K562 (cell line): ENCODE data around the gene IGSF23. TPM values are rescaled to one million over a fixed set of nuclear protein-coding genes. Genes with fewer than 3 reads are reported as not detected.

Experiments used
- CHD2 ChIP-seq: IDR thresholded peaks from 2 replicates; pipeline ENCODE4 v1.6.1; 2011; ENCODE audit warnings: low read depth, low read length
- FOXK1 ChIP-seq: sonication (generic); formaldehyde crosslinking; IDR thresholded peaks from 2 replicates; pipeline ENCODE4 v1.8.0; 2022; ENCODE audit warnings: missing genetic modification reagents, mild to moderate bottlenecking, borderline replicate concordance
- HNRNPK ChIP-seq: fragments of 200-400 bp; formaldehyde crosslinking; IDR thresholded peaks from one replicate; pipeline ENCODE4 v1.6.1; 2018; ENCODE audit warnings: mild to moderate bottlenecking, low read depth, low read length; ENCODE audit not compliant: poor library complexity, severe bottlenecking
- MYC ChIP-seq, 2 experiments: fragments of 250-450 bp in 1 of 2; sonication (Bioruptor Pico) in 1 of 2; IDR thresholded peaks; 2 replicates each; pipeline versions ENCODE4 v1.5.1 to v1.6.1; 2012 to 2021; ENCODE audit warnings: low read depth in 2 of 2, borderline replicate concordance in 1 of 2, improper control_type of control experiment in 1 of 2, low read length in 1 of 2, mild to moderate bottlenecking in 1 of 2, moderate library complexity in 1 of 2
- PCBP2 ChIP-seq: fragments of 200-400 bp; formaldehyde crosslinking; IDR thresholded peaks from 2 replicates; pipeline ENCODE4 v1.6.1; 2018; ENCODE audit warnings: low read length, low read depth, mild to moderate bottlenecking, moderate library complexity; ENCODE audit not compliant: poor library complexity, severe bottlenecking
- RAD21 ChIP-seq, 2 experiments: fragments of 250-450 bp in 1 of 2; fragments of 450-650 bp in 1 of 2; sonication (Bioruptor Pico) in 1 of 2; formaldehyde crosslinking in 1 of 2; IDR thresholded peaks in 1 of 2; conservative IDR thresholded peaks in 1 of 2; 2 replicates each; pipeline versions ENCODE4 v1.4.0 to v1.8.0; 2020 to 2022; ENCODE audit warnings: mild to moderate bottlenecking in 2 of 2, moderate library complexity in 1 of 2
- RBBP5 ChIP-seq: fragments of 200-600 bp; sonication (generic); IDR thresholded peaks from 2 replicates; pipeline ENCODE4 v1.6.1; 2012; ENCODE audit warnings: borderline replicate concordance, mild to moderate bottlenecking, low read length, control low read depth, inconsistent platforms; ENCODE audit not compliant: insufficient read depth, poor library complexity, severe bottlenecking
- RBM15 ChIP-seq: fragments of 200-400 bp; formaldehyde crosslinking; IDR thresholded peaks from 2 replicates; pipeline ENCODE4 v1.6.1; 2018; ENCODE audit warnings: mild to moderate bottlenecking, low read length, moderate library complexity; ENCODE audit not compliant: insufficient read depth
- RFX7 ChIP-seq: fragments of 250-450 bp; sonication (Bioruptor Pico); IDR thresholded peaks from 2 replicates; pipeline ENCODE4 v1.5.1; 2021; ENCODE audit warnings: mild to moderate bottlenecking
- SMARCA5 ChIP-seq: fragments of 450-650 bp; IDR thresholded peaks from 2 replicates; pipeline ENCODE4 v1.6.1; 2016
- SMARCC2 ChIP-seq: fragments of 450-650 bp; IDR thresholded peaks from 2 replicates; pipeline ENCODE4 v1.6.1; 2017; ENCODE audit warnings: antibody characterized with exemption, moderate library complexity, mild to moderate bottlenecking, low read depth
- SMC3 ChIP-seq: conservative IDR thresholded peaks from 2 replicates; pipeline ENCODE4 v1.6.1; 2011; ENCODE audit warnings: low read depth, low read length, improper control_type of control experiment; ENCODE audit not compliant: insufficient read depth
- ZNF584 ChIP-seq: fragments of 200-800 bp; sonication (Bioruptor generic); IDR thresholded peaks from 2 replicates; pipeline ENCODE4 v1.6.1; 2016; ENCODE audit warnings: low read depth, mild to moderate bottlenecking, missing genetic modification characterization, missing compliant biosample characterization
- polyA plus RNA-seq, 8 experiments: library from polyadenylated mRNA; depleted of rRNA in 4 of 8; stranded (reverse) in 5 of 8; unstranded in 3 of 8; fragments of >200 nt; fragmentation: Nextera tagmentation in 2 of 8; fragmentation: Illumina TruSeq in 1 of 8; extraction: Ambion mirVana in 2 of 8; extraction: Trizol in 1 of 8; gene quantifications; 2 replicates each; pipeline versions ENCODE4 v1.2.1 to v1.2.3, GENCODE V29; 2011 to 2014; ENCODE audit warnings: inconsistent platforms in 1 of 8, missing spikeins in 1 of 8
- total RNA-seq, 7 experiments: library from RNA; depleted of rRNA in 6 of 7; stranded (reverse); fragments of >200 nt in 6 of 7; fragmentation: Illumina TruSeq in 2 of 7; extraction: Trizol in 2 of 7; gene quantifications; 2 replicates each; pipeline versions ENCODE4 v1.2.1 to v1.2.3, GENCODE V29; 2011 to 2021; ENCODE audit warnings: low replicate concordance in 1 of 7
- TF ChIP-seq, protein P1 (sequence below): fragments of 200-800 bp; sonication (Bioruptor generic); IDR thresholded peaks from 2 replicates; pipeline ENCODE4 v1.6.1; 2016; ENCODE audit warnings: missing genetic modification characterization, missing compliant biosample characterization
- TF ChIP-seq, protein P2 (sequence below): fragments of 250-450 bp; sonication (Bioruptor Pico); IDR thresholded peaks from 2 replicates; pipeline ENCODE4 v1.9.0; 2021; ENCODE audit warnings: mild to moderate bottlenecking
- TF ChIP-seq, protein P3 (sequence below), 2 experiments: fragments of 450-650 bp; conservative IDR thresholded peaks; 2 replicates each; pipeline ENCODE4 v1.6.1; 2017; ENCODE audit warnings: mild to moderate bottlenecking in 2 of 2, moderate library complexity in 2 of 2
- TF ChIP-seq, protein P4 (sequence below), 3 experiments: IDR thresholded peaks in 2 of 3; conservative IDR thresholded peaks in 1 of 3; 2 replicates each; pipeline ENCODE4 v1.5.1; 2011 to 2012; ENCODE audit warnings: low read length in 3 of 3, mild to moderate bottlenecking in 3 of 3, control low read depth in 2 of 3, improper control_type of control experiment in 1 of 3, inconsistent platforms in 1 of 3, low read depth in 1 of 3, mixed read lengths in 1 of 3, moderate library complexity in 1 of 3; ENCODE audit not compliant: insufficient read depth in 2 of 3

Gene IGSF23
- total and polyA plus RNA-seq, 9 of the 15 experiments (the other 6 are each of a cell fraction or from before 2014, with no cell fraction given), result not detected

DNA sequence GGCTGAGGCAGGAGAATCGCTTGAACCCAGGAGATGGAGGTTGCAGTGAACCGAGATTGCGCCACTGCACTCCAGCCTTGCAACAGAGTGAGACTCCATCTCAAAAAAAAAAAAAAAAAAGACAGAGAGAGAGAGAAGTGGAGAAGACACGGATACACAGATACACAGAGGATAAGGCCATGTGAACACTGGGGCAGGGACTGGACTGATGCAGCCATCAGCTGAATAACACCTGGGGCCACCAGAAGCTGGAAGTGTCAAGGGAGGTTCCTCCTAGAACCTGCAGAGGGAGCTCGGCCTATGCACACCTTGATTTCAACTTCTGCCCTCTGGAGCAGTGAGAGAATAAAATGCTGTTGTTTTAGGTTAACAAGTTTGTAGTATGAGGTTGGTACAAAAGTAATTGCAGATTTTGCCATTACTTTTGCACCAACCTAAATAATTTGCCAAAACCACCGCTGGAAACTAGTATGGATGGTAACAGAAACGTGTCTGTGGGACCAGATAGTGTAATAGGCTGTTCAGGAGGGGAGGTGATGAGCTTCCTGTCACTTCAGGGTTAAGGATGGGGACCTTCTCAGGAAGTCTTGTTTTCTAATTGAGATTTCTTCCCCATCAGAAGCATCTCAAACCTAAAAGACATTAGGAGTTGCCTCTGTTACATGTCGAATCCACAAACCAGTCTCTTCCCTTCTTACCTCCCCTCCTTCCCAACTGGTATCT lies 36.4 kb upstream of the IGSF23 start (continued):
- TF ChIP-seq SMARCC2 (no peak), ZNF584 (no peak), SMC3 (peak; percentile 65), PCBP2 (no peak), HNRNPK (no peak), CHD2 (no peak), RFX7 (CRISPR knock-in tag) (no peak), RBM15 (no peak), RAD21 (CRISPR knock-in tag; conservative IDR thresholded peaks at IDR 0.05 in 1 of 2, IDR thresholded peaks at IDR 0.05 in 1 of 2) (peak; percentile 64 to 89), SMARCA5 (no peak), MYC (IDR thresholded peaks at IDR 0.05; ENCODE audit: low read depth, low read length) (no peak), MYC (CRISPR knock-in tag; IDR thresholded peaks at IDR 0.05; ENCODE audit: borderline replicate concordance, low read depth) (no peak), FOXK1 (no peak), RBBP5 (no peak)
- TF ChIP-seq, protein P1, sequence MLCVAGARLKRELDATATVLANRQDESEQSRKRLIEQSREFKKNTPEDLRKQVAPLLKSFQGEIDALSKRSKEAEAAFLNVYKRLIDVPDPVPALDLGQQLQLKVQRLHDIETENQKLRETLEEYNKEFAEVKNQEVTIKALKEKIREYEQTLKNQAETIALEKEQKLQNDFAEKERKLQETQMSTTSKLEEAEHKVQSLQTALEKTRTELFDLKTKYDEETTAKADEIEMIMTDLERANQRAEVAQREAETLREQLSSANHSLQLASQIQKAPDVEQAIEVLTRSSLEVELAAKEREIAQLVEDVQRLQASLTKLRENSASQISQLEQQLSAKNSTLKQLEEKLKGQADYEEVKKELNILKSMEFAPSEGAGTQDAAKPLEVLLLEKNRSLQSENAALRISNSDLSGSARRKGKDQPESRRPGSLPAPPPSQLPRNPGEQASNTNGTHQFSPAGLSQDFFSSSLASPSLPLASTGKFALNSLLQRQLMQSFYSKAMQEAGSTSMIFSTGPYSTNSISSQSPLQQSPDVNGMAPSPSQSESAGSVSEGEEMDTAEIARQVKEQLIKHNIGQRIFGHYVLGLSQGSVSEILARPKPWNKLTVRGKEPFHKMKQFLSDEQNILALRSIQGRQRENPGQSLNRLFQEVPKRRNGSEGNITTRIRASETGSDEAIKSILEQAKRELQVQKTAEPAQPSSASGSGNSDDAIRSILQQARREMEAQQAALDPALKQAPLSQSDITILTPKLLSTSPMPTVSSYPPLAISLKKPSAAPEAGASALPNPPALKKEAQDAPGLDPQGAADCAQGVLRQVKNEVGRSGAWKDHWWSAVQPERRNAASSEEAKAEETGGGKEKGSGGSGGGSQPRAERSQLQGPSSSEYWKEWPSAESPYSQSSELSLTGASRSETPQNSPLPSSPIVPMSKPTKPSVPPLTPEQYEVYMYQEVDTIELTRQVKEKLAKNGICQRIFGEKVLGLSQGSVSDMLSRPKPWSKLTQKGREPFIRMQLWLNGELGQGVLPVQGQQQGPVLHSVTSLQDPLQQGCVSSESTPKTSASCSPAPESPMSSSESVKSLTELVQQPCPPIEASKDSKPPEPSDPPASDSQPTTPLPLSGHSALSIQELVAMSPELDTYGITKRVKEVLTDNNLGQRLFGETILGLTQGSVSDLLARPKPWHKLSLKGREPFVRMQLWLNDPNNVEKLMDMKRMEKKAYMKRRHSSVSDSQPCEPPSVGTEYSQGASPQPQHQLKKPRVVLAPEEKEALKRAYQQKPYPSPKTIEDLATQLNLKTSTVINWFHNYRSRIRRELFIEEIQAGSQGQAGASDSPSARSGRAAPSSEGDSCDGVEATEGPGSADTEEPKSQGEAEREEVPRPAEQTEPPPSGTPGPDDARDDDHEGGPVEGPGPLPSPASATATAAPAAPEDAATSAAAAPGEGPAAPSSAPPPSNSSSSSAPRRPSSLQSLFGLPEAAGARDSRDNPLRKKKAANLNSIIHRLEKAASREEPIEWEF (CRISPR knock-in tag), result no peak
- TF ChIP-seq, protein P2, sequence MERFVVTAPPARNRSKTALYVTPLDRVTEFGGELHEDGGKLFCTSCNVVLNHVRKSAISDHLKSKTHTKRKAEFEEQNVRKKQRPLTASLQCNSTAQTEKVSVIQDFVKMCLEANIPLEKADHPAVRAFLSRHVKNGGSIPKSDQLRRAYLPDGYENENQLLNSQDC (CRISPR knock-in tag), result no peak
- TF ChIP-seq, protein P3, sequence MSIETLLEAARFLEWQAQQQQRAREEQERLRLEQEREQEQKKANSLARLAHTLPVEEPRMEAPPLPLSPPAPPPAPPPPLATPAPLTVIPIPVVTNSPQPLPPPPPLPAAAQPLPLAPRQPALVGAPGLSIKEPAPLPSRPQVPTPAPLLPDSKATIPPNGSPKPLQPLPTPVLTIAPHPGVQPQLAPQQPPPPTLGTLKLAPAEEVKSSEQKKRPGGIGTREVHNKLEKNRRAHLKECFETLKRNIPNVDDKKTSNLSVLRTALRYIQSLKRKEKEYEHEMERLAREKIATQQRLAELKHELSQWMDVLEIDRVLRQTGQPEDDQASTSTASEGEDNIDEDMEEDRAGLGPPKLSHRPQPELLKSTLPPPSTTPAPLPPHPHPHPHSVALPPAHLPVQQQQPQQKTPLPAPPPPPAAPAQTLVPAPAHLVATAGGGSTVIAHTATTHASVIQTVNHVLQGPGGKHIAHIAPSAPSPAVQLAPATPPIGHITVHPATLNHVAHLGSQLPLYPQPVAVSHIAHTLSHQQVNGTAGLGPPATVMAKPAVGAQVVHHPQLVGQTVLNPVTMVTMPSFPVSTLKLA (conservative IDR thresholded peaks at IDR 0.05), result no peak
- TF ChIP-seq, protein P4, sequence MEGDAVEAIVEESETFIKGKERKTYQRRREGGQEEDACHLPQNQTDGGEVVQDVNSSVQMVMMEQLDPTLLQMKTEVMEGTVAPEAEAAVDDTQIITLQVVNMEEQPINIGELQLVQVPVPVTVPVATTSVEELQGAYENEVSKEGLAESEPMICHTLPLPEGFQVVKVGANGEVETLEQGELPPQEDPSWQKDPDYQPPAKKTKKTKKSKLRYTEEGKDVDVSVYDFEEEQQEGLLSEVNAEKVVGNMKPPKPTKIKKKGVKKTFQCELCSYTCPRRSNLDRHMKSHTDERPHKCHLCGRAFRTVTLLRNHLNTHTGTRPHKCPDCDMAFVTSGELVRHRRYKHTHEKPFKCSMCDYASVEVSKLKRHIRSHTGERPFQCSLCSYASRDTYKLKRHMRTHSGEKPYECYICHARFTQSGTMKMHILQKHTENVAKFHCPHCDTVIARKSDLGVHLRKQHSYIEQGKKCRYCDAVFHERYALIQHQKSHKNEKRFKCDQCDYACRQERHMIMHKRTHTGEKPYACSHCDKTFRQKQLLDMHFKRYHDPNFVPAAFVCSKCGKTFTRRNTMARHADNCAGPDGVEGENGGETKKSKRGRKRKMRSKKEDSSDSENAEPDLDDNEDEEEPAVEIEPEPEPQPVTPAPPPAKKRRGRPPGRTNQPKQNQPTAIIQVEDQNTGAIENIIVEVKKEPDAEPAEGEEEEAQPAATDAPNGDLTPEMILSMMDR (IDR thresholded peaks at IDR 0.05 in 2 of 3, conservative IDR thresholded peaks at IDR 0.05 in 1 of 3; ENCODE audit: insufficient read depth in 2 of 3, low read depth in 1 of 3, low read length in 3 of 3), result peak; percentile 76 to 89 (median 79)
